H1 (cell line): ENCODE measurements around the gene MAN1A2. TPM values are rescaled to one million over a fixed set of nuclear protein-coding genes. Genes with fewer than 3 reads are reported as not detected.

Experiments used
- BCL11A ChIP-seq, 2 experiments: IDR thresholded peaks; one replicate each; pipeline ENCODE4 v1.6.1; 2011; ENCODE audit warnings: low read depth in 2 of 2, low read length in 2 of 2, mild to moderate bottlenecking in 2 of 2
- CBX5 ChIP-seq: fragments of 300-800, 300-1000 bp; sonication (generic); IDR thresholded peaks from 2 replicates; pipeline ENCODE4 v1.7.1; 2016; ENCODE audit warnings: antibody characterized with exemption, low read length, low read depth
- CEBPB ChIP-seq: IDR thresholded peaks from 2 replicates; pipeline ENCODE4 v1.6.1; 2012; ENCODE audit warnings: low read depth, low read length
- SAP30 ChIP-seq: fragments of 300-600 bp; sonication (generic); IDR thresholded peaks from 2 replicates; pipeline ENCODE4 v1.7.1; 2012; ENCODE audit warnings: low read length, moderate library complexity, mild to moderate bottlenecking, inconsistent platforms; ENCODE audit not compliant: insufficient read depth, insufficient replicate concordance
- SRF ChIP-seq: IDR thresholded peaks from 2 replicates; pipeline ENCODE4 v1.6.1; 2011; ENCODE audit warnings: mild to moderate bottlenecking, low read depth, low read length, moderate library complexity
- polyA plus RNA-seq, 7 experiments: library from polyadenylated mRNA; depleted of rRNA in 3 of 7; stranded (reverse) in 5 of 7; unstranded in 2 of 7; fragments of >200 nt in 5 of 7; fragments of 200-250 nt in 2 of 7; gene quantifications; 1 replicate in 5 of 7; 2 replicates in 1 of 7; 4 replicates in 1 of 7; pipeline versions ENCODE4 v1.2.1 to v1.2.3, GENCODE V29; 2011 to 2013; ENCODE audit warnings: missing spikeins in 2 of 7, mixed read lengths in 2 of 7
- total RNA-seq: library from RNA; stranded (reverse); fragmentation: NEBNext Ultra II Directional; extraction: Animal tissue kit (Norgen Biotek cat#: 25700); gene quantifications from 2 replicates; pipeline ENCODE4 v1.2.1, GENCODE V29; 2021
- TF ChIP-seq, protein P1 (sequence below): IDR thresholded peaks from 2 replicates; pipeline ENCODE4 v1.6.1; 2012; ENCODE audit warnings: inconsistent platforms

Gene MAN1A2
- total and polyA plus RNA-seq, 2 of the 8 experiments (the other 6 are each of a cell fraction or from before 2014, with no cell fraction given), result 5.5 to 18.8 TPM

DNA sequence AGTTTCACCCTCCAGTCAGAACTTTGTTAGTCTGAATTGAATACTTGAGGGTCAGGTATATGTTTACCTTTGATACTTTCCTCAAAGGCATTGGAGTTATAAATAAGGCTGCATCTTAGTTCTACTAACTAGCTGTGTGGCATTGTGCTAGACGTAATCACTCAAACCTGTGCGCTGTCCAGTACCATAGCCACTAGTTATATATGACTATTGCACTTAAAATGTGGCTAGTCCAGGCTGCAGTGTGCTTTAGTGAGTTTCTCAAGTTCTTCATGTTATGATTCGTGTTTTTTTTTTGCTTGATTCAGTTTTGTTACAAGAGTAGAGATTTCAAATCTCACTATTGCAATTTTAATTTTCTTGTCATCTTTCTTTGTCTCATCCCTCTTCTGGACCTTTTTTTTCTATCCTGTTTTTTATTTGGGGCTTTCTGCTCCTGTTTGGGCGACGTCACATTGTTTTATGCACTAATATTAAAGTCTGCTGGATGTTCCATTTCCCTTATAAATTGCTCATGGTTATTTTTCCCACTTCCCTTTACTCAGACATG, 5.7 kb downstream of the MAN1A2 start (continued):
- TF ChIP-seq, protein P1, sequence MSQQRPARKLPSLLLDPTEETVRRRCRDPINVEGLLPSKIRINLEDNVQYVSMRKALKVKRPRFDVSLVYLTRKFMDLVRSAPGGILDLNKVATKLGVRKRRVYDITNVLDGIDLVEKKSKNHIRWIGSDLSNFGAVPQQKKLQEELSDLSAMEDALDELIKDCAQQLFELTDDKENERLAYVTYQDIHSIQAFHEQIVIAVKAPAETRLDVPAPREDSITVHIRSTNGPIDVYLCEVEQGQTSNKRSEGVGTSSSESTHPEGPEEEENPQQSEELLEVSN, result no peak
- no peak for TF ChIP-seq BCL11A (IDR thresholded peaks at IDR 0.05; ENCODE audit: low read depth in 2 of 2, low read length in 2 of 2)
- no peak for TF ChIP-seq SRF
- no peak for TF ChIP-seq SAP30
- no peak for TF ChIP-seq CBX5
- no peak for TF ChIP-seq CEBPB
